Stimulated activated CD8-positive, alpha-beta memory T cell treated with anti-CD3 and anti-CD28 coated beads, Interleukin-12 subunit alpha, Interleukin-12 subunit beta, amount 100 ng/mL, for 24 hours (primary cell): Measurements from ENCODE around the gene DACH1.

Experiments
- DNase-seq: peaks from one replicate; pipeline ENCODE4 v3.0.0-alpha.2; 2020; ENCODE audit errors: extremely low read depth

The DACH1 gene

GRCh38 chr13:71774863-71775262 is 92.1 kb downstream of the DACH1 start:
- DNase-seq, result no peak

- DNase-seq, result no peak
Observed at GRCh38 chr13:71773531-71773930, 93.5 kb downstream of the DACH1 start.

GRCh38 chr13:71772361-71772760 is 94.6 kb downstream of the DACH1 start:
- no peak for DNase-seq

GRCh38 chr13:71771144-71771543 is 95.9 kb downstream of the DACH1 start:
- DNase-seq, result no peak

- no peak for DNase-seq
Observed at GRCh38 chr13:71770710-71771109, 96.3 kb downstream of the DACH1 start.

- DNase-seq, result no peak
Observed at GRCh38 chr13:71768881-71769280, 98.1 kb downstream of the DACH1 start.

GRCh38 chr13:71759651-71760511 is 107.1 kb downstream of the DACH1 start:
- no peak for DNase-seq

GRCh38 chr13:71758828-71759227 is 108.2 kb downstream of the DACH1 start:
- DNase-seq, result no peak

- DNase-seq, result no peak
Observed at GRCh38 chr13:71754407-71754974, 112.5 kb downstream of the DACH1 start.

GRCh38 chr13:71752775-71753513 is 114.1 kb downstream of the DACH1 start:
- no peak for DNase-seq

- no peak for DNase-seq
Observed at GRCh38 chr13:71751073-71751472, 115.9 kb downstream of the DACH1 start.

GRCh38 chr13:71730267-71730666 is 136.7 kb downstream of the DACH1 start:
- DNase-seq, result no peak

- no peak for DNase-seq
Observed at GRCh38 chr13:71729441-71729840, 137.6 kb downstream of the DACH1 start.

- DNase-seq, result no peak
Observed at GRCh38 chr13:71727662-71728061, 139.3 kb downstream of the DACH1 start.

GRCh38 chr13:71727042-71727441 is 140.0 kb downstream of the DACH1 start:
- no peak for DNase-seq

- DNase-seq, result no peak
Observed at GRCh38 chr13:71722206-71722605, 144.8 kb downstream of the DACH1 start.

- no peak for DNase-seq
Observed at GRCh38 chr13:71721104-71721503, 145.9 kb downstream of the DACH1 start.

- no peak for DNase-seq
Observed at GRCh38 chr13:71718931-71719330, 148.1 kb downstream of the DACH1 start.

GRCh38 chr13:71714802-71715375 is 152.1 kb downstream of the DACH1 start:
- DNase-seq, result no peak

- no peak for DNase-seq
Observed at GRCh38 chr13:71712988-71713653, 153.9 kb downstream of the DACH1 start.

- DNase-seq, result no peak
Observed at GRCh38 chr13:71704656-71705055, 162.3 kb downstream of the DACH1 start.

- no peak for DNase-seq
Observed at GRCh38 chr13:71703138-71703537, 163.9 kb downstream of the DACH1 start.
